Measurements from ENCODE around the gene SHC3. TPM values are rescaled to one million over a fixed set of nuclear protein-coding genes. Genes with fewer than 3 reads are reported as not detected.
A peak's percentile ranks its signal among the peaks of the same experiment; 100 is the strongest.

SHC3 gene
- total and polyA plus RNA-seq, 9 of the 15 experiments (the other 6 are each of a cell fraction or from before 2014, with no cell fraction given) = not detected

DNA sequence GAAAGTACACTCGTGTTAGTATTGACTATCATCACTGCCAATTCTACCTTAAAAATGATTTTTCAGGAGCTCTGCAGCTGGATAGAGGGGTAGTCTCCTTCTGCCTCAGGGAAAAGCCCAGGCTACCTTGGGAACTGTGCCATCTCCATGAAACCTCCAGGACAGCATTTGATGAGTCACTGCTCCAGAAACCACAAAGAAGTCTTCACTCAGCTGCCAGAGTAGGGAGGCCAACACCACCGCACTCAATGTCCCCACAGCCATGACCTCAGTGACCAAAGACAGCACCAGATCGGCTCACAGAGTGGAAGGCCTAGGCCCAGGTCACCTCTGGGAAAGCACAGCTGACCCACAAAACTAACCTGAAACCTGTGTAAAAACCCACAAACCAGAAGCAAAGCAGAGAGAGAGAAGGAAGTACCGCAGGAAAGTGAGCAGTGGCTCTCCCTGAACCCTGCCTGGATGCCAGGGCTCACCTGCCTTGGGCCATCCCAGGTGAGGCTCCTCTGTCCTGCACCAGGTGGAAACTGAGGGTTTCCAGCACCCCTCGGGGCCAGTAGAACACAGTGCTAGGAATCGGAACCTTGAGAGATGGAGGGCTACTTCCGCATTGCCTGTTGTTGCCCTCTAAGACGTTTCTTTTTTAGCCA is 157.3 kb downstream of the SHC3 start (continued):
- TF ChIP-seq C11orf30 (IDR thresholded peaks at IDR 0.05; ENCODE audit: low read depth) (peak; percentile 27; the same call in 1 of the 2 replicates), MAFK (IDR thresholded peaks at IDR 0.05; ENCODE audit: low read length) (peak; percentile 34; the same call in 1 of the 2 replicates), ZNF583 (CRISPR knock-in tag; IDR thresholded peaks at IDR 0.05) (no peak), FOSL1 (tag; conservative IDR thresholded peaks at IDR 0.05) (peak; percentile 69), CBFA2T2 (conservative IDR thresholded peaks at IDR 0.05) (no peak), PHF20 (IDR thresholded peaks at IDR 0.05; ENCODE audit: partially characterized antibody) (no peak), JUND (IDR thresholded peaks at IDR 0.05; ENCODE audit: borderline replicate concordance, low read depth, low read length) (0 out of 2 replicates have a peak, but pooled peaks have one; percentile 21), JUND (tag; IDR thresholded peaks at IDR 0.05; ENCODE audit: borderline replicate concordance, low read depth, low read length) (no peak; the same call in 2 of the 3 replicates), ZNF551 (CRISPR knock-in tag; IDR thresholded peaks at IDR 0.05) (no peak), MEIS2 (IDR thresholded peaks at IDR 0.05; ENCODE audit: partially characterized antibody) (peak; percentile 26), TEAD4 (IDR thresholded peaks at IDR 0.05; ENCODE audit: low read length) (no peak), TEAD4 (CRISPR knock-in tag; IDR thresholded peaks at IDR 0.05; ENCODE audit: borderline replicate concordance) (no peak), HEY1 (CRISPR knock-in tag; IDR thresholded peaks at IDR 0.05; ENCODE audit: borderline replicate concordance) (no peak), MLLT1 (IDR thresholded peaks at IDR 0.05) (peak in 1 of 2 experiments; percentile 41; a peak in 1 of 4 replicates), SIN3A (IDR thresholded peaks at IDR 0.05; ENCODE audit: borderline replicate concordance in 2 of 2, control insufficient read depth in 1 of 2, low read depth in 2 of 2, low read length in 2 of 2) (no peak)
- TF ChIP-seq, protein P1, sequence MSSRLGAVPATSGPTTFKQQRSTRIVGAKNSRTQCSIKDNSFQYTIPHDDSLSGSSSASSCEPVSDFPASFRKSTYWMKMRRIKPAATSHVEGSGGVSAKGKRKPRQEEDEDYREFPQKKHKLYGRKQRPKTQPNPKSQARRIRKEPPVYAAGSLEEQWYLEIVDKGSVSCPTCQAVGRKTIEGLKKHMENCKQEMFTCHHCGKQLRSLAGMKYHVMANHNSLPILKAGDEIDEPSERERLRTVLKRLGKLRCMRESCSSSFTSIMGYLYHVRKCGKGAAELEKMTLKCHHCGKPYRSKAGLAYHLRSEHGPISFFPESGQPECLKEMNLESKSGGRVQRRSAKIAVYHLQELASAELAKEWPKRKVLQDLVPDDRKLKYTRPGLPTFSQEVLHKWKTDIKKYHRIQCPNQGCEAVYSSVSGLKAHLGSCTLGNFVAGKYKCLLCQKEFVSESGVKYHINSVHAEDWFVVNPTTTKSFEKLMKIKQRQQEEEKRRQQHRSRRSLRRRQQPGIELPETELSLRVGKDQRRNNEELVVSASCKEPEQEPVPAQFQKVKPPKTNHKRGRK (tag; IDR thresholded peaks at IDR 0.05) = no peak
- TF ChIP-seq, protein P2, sequence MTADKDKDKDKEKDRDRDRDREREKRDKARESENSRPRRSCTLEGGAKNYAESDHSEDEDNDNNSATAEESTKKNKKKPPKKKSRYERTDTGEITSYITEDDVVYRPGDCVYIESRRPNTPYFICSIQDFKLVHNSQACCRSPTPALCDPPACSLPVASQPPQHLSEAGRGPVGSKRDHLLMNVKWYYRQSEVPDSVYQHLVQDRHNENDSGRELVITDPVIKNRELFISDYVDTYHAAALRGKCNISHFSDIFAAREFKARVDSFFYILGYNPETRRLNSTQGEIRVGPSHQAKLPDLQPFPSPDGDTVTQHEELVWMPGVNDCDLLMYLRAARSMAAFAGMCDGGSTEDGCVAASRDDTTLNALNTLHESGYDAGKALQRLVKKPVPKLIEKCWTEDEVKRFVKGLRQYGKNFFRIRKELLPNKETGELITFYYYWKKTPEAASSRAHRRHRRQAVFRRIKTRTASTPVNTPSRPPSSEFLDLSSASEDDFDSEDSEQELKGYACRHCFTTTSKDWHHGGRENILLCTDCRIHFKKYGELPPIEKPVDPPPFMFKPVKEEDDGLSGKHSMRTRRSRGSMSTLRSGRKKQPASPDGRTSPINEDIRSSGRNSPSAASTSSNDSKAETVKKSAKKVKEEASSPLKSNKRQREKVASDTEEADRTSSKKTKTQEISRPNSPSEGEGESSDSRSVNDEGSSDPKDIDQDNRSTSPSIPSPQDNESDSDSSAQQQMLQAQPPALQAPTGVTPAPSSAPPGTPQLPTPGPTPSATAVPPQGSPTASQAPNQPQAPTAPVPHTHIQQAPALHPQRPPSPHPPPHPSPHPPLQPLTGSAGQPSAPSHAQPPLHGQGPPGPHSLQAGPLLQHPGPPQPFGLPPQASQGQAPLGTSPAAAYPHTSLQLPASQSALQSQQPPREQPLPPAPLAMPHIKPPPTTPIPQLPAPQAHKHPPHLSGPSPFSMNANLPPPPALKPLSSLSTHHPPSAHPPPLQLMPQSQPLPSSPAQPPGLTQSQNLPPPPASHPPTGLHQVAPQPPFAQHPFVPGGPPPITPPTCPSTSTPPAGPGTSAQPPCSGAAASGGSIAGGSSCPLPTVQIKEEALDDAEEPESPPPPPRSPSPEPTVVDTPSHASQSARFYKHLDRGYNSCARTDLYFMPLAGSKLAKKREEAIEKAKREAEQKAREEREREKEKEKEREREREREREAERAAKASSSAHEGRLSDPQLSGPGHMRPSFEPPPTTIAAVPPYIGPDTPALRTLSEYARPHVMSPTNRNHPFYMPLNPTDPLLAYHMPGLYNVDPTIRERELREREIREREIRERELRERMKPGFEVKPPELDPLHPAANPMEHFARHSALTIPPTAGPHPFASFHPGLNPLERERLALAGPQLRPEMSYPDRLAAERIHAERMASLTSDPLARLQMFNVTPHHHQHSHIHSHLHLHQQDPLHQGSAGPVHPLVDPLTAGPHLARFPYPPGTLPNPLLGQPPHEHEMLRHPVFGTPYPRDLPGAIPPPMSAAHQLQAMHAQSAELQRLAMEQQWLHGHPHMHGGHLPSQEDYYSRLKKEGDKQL (CRISPR knock-in tag; IDR thresholded peaks at IDR 0.05; ENCODE audit: borderline replicate concordance) = no peak
